ENCODE results near the gene THAP8. TPM values are rescaled to one million over a fixed set of nuclear protein-coding genes. Genes with fewer than 3 reads are reported as not detected.

Gene THAP8
- total and polyA plus RNA-seq, 2 donors (not counting 3 experiments of a cell fraction or from before 2014, with no cell fraction given), result 2.9 to 6.6 TPM

- Histone ChIP-seq H3K4me1 (ENCODE audit: control insufficient read depth, extremely low read depth, insufficient read depth, low read length) (peaks cover 15% of the 10 kb centered on the region), H3K27me3 (ENCODE audit: control insufficient read depth in 2 of 2, insufficient read depth in 2 of 2, low read length in 2 of 2) (no peaks in the 10 kb centered on the region), H3K9me3 (replicated peaks; ENCODE audit: control insufficient read depth, insufficient read depth, low read length) (no peaks in the 10 kb centered on the region), H3K9me1 (replicated peaks; ENCODE audit: control insufficient read depth, extremely low read depth, insufficient read depth, low read length) (no peaks in the 10 kb centered on the region), H4K20me1 (replicated peaks; ENCODE audit: control insufficient read depth, extremely low read depth, insufficient read depth, low read length) (no peaks in the 10 kb centered on the region), H3K27ac (ENCODE audit: insufficient read depth, low read depth, low read length) (no peak overlapping the region), H3K9ac (replicated peaks; ENCODE audit: extremely low read depth, insufficient read depth, low read length) (no peak overlapping the region), H3K36me3 (ENCODE audit: control insufficient read depth in 2 of 2, extremely low read depth in 1 of 2, insufficient read depth in 2 of 2, low read length in 2 of 2) (no peaks in the 10 kb centered on the region), H3K4me3 (replicated peaks in 1 of 3; ENCODE audit: insufficient read depth in 1 of 3, low read depth in 1 of 3, low read length in 3 of 3) (no peak overlapping the region), H2AFZ (ENCODE audit: low read depth, low read length) (no peak overlapping the region), H3K4me2 (ENCODE audit: insufficient read depth, low read length) (no peak overlapping the region), H3K79me2 (ENCODE audit: control insufficient read depth, insufficient read depth, low read length) (peaks cover 10% of the 10 kb centered on the region)
- TF ChIP-seq MYC (IDR thresholded peaks at IDR 0.05; ENCODE audit: low read depth, low read length) (no peak), MAX (IDR thresholded peaks at IDR 0.05; ENCODE audit: insufficient read depth, insufficient read length) (no peak), CTCF (IDR thresholded peaks at IDR 0.05; ENCODE audit: extremely low read depth in 1 of 2, insufficient read depth in 1 of 2, low read depth in 1 of 2, low read length in 2 of 2) (no peak), POLR2A (IDR thresholded peaks at IDR 0.05; ENCODE audit: low read depth, low read length) (no peak), JUN (IDR thresholded peaks at IDR 0.05; ENCODE audit: borderline replicate concordance, insufficient read depth, insufficient read length, low read depth) (no peak), POLR2AphosphoS5 (IDR thresholded peaks at IDR 0.05; ENCODE audit: insufficient read depth, low read depth, low read length) (no peak), EZH2 (IDR thresholded peaks at IDR 0.05; ENCODE audit: borderline replicate concordance, low read depth, low read length, severe bottlenecking) (no peak), GATA2 (IDR thresholded peaks at IDR 0.05; ENCODE audit: insufficient read depth, insufficient read length, low read depth, low read length) (no peak), FOS (IDR thresholded peaks at IDR 0.05; ENCODE audit: borderline replicate concordance, insufficient read depth, low read length) (no peak)
- DNase-seq (ENCODE audit: low read depth, low spot score) (no peak), FAIRE-seq (no peak)
- ChIA-PET CTCF (no interaction called here), POLR2A (no interaction called here)
- dilution Hi-C loops (cut with MboI; ENCODE audit: extremely low pct_ligation_motif_present, low sequenced_read_pairs) (no loop called here), intact Hi-C loops (cut with micrococcal nuclease) (no loop called here)
- no TSS peak for BruUV-seq (replicated peaks)
These were observed 2.8 kb downstream of the THAP8 start for GRCh38 chr19:36051236-36051635.
